Neural crest cell (in vitro differentiated cells): ENCODE results near the gene TMEM147. TPM values are rescaled to one million over a fixed set of nuclear protein-coding genes. Genes with fewer than 3 reads are reported as not detected.

ENCODE experiments used
- DNase-seq: peaks from one replicate; pipeline ENCODE4 v3.0.0; 2021; ENCODE audit warnings: low read depth, mixed read lengths, low spot score
- H3K27ac Mint-ChIP-seq: one replicate; pipeline ENCODE4 v1.8.0; 2021; ENCODE audit warnings: mild to moderate bottlenecking, mixed read lengths; ENCODE audit not compliant: unreplicated experiment
- H3K27me3 Mint-ChIP-seq: 2 replicates; pipeline ENCODE4 v1.8.0; 2021; ENCODE audit warnings: low read depth, mild to moderate bottlenecking, mixed read lengths
- H3K36me3 Mint-ChIP-seq: 2 replicates; pipeline ENCODE4 v1.8.0; 2021; ENCODE audit warnings: low read depth, mild to moderate bottlenecking, mixed read lengths
- H3K4me1 Mint-ChIP-seq: 2 replicates; pipeline ENCODE4 v1.8.0; 2021; ENCODE audit warnings: mixed read lengths
- H3K4me3 Mint-ChIP-seq: one replicate; pipeline ENCODE4 v1.8.0; 2021; ENCODE audit warnings: mild to moderate bottlenecking, mixed read lengths
- H3K9me3 Mint-ChIP-seq: 2 replicates; pipeline ENCODE4 v1.8.0; 2021; ENCODE audit warnings: mixed read lengths
- CTCF ChIP-seq: fragments of 200-600 bp; sonication (generic); conservative IDR thresholded peaks from 2 replicates; pipeline ENCODE4 v1.5.0; 2021; ENCODE audit warnings: antibody characterized with exemption, mild to moderate bottlenecking
- total RNA-seq: library from RNA; stranded (reverse); gene quantifications from 2 replicates; pipeline ENCODE4 v1.2.1, GENCODE V29; 2021

Gene TMEM147
- total RNA-seq, 1 donor from 2014 or later = 105 TPM

- TF ChIP-seq CTCF = no peak
- DNase-seq = no peak
- Mint-ChIP-seq H3K36me3 (no peaks in the 10 kb centered on the region), H3K4me3 (no peak overlapping the region), H3K4me1 (no peaks in the 10 kb centered on the region), H3K27me3 (peaks cover 42% of the 10 kb centered on the region), H3K9me3 (no peaks in the 10 kb centered on the region), H3K27ac (no peak overlapping the region)
These were observed 50.5 kb downstream of the TMEM147 start for GRCh38 chr19:35595928-35596327.

GRCh38 chr19:35596366-35596999 is 51.1 kb downstream of the TMEM147 start:
- Mint-ChIP-seq H3K27me3 (peaks cover 47% of the 10 kb centered on the region), H3K36me3 (no peaks in the 10 kb centered on the region), H3K4me1 (no peaks in the 10 kb centered on the region), H3K9me3 (no peaks in the 10 kb centered on the region), H3K27ac (no peak overlapping the region), H3K4me3 (no peak overlapping the region)
- DNase-seq = no peak
- TF ChIP-seq CTCF = no peak

Other genes starting within 250 kb of the TMEM147 start
- gene CD22, start 216.4 kb upstream of the TMEM147 start, total RNA-seq = not detected in 2 replicates
- not detected in 2 replicates for gene FFAR1, start 197.7 kb upstream of the TMEM147 start, total RNA-seq
- gene FFAR3, start 187.2 kb upstream of the TMEM147 start, total RNA-seq = not detected in 2 replicates
- gene GPR42, start 174.6 kb upstream of the TMEM147 start, total RNA-seq = not detected in 2 replicates
- not detected in 2 replicates for gene FFAR2, start 97.4 kb upstream of the TMEM147 start, total RNA-seq
- not detected in 2 replicates for gene KRTDAP, start 55.2 kb upstream of the TMEM147 start, total RNA-seq
- gene DMKN, start 32.0 kb upstream of the TMEM147 start, total RNA-seq = not detected in 2 replicates
- 0.20 and 0.21 TPM in 2 replicates for gene SBSN, start 17.3 kb upstream of the TMEM147 start, total RNA-seq
- gene GAPDHS, start 12.2 kb upstream of the TMEM147 start, total RNA-seq = not detected in 2 replicates
- not detected in 2 replicates for gene ATP4A, start 18.0 kb downstream of the TMEM147 start, total RNA-seq
- gene PMIS2, start 40.5 kb downstream of the TMEM147 start, total RNA-seq = not detected in 2 replicates
- 52.8 and 55.9 TPM in 2 replicates for gene HAUS5, start 67.1 kb downstream of the TMEM147 start, total RNA-seq
- gene RBM42, start 83.4 kb downstream of the TMEM147 start, total RNA-seq = 88.1 and 96.8 TPM in 2 replicates
- 1.7 and 1.8 TPM in 2 replicates for gene ETV2, start 96.1 kb downstream of the TMEM147 start, total RNA-seq
- 329 and 339 TPM in 2 replicates for gene COX6B1, start 102.7 kb downstream of the TMEM147 start, total RNA-seq
- gene UPK1A, start 120.9 kb downstream of the TMEM147 start, total RNA-seq = not detected in 2 replicates
- gene ZBTB32, start 158.9 kb downstream of the TMEM147 start, total RNA-seq = not detected in 2 replicates
- gene KMT2B, start 172.4 kb downstream of the TMEM147 start, total RNA-seq = 60.1 and 64.2 TPM in 2 replicates
- gene IGFLR1, start 196.8 kb downstream of the TMEM147 start, total RNA-seq = 4.2 and 6.3 TPM in 2 replicates
- 19.4 and 21.6 TPM in 2 replicates for gene U2AF1L4, start 199.8 kb downstream of the TMEM147 start, total RNA-seq
- gene PSENEN, start 200.0 kb downstream of the TMEM147 start, total RNA-seq = 67.3 and 69.2 TPM in 2 replicates
- 7.5 and 12.5 TPM in 2 replicates for gene LIN37, start 202.9 kb downstream of the TMEM147 start, total RNA-seq
- gene HSPB6, start 211.4 kb downstream of the TMEM147 start, total RNA-seq = 0.37 and 0.64 TPM in 2 replicates
- gene PROSER3, start 212.6 kb downstream of the TMEM147 start, total RNA-seq = 63.4 and 64.0 TPM in 2 replicates
- gene ARHGAP33, start 229.9 kb downstream of the TMEM147 start, total RNA-seq = 109 and 110 TPM in 2 replicates